HG03175 (cell line): ENCODE measurements around the gene SYVN1.

Experiments used
- ATAC-seq: cut with Tn5 transposase; IDR thresholded peaks from one replicate; pipeline ENCODE4 v1.9.1; 2021; ENCODE audit warnings: mild to moderate bottlenecking, moderate library complexity; ENCODE audit not compliant: unreplicated experiment

The SYVN1 gene

GRCh38 chr11:65113361-65113756, 21.0 kb downstream of the SYVN1 start:
- no peak for ATAC-seq

- ATAC-seq = peak; percentile 38
Measured at GRCh38 chr11:65112546-65113360, 21.6 kb downstream of the SYVN1 start.

GRCh38 chr11:65111744-65112545, 22.4 kb downstream of the SYVN1 start, which contains the start of gene TM7SF2:
TSS of gene TM7SF2 (plus strand) at chr11:65111872. CDS start at chr11:65112016, 144 bp downstream.
- peak; percentile 70 for ATAC-seq

GRCh38 chr11:65111159-65111743, 23.1 kb downstream of the SYVN1 start:
- no peak for ATAC-seq

GRCh38 chr11:65110354-65110861, 23.9 kb downstream of the SYVN1 start:
- no peak for ATAC-seq

GRCh38 chr11:65109231-65110198, 24.8 kb downstream of the SYVN1 start:
- no peak for ATAC-seq

GRCh38 chr11:65108469-65109123, 25.7 kb downstream of the SYVN1 start:
- no peak for ATAC-seq

- no peak for ATAC-seq
Measured at GRCh38 chr11:65107751-65108468, 26.4 kb downstream of the SYVN1 start.

- no peak for ATAC-seq
Measured at GRCh38 chr11:65107078-65107477, 27.2 kb downstream of the SYVN1 start.

GRCh38 chr11:65104628-65105027, 29.7 kb downstream of the SYVN1 start:
- no peak for ATAC-seq

- ATAC-seq = no peak
Measured at GRCh38 chr11:65103476-65103875, 30.8 kb downstream of the SYVN1 start.

- no peak for ATAC-seq
Measured at GRCh38 chr11:65102142-65103095, 31.9 kb downstream of the SYVN1 start.

GRCh38 chr11:65100674-65101350, 33.5 kb downstream of the SYVN1 start:
- ATAC-seq = no peak

GRCh38 chr11:65096926-65097325, 37.4 kb downstream of the SYVN1 start:
- no peak for ATAC-seq

- peak; percentile 92 for ATAC-seq
Measured at GRCh38 chr11:65095974-65096806, 38.1 kb downstream of the SYVN1 start, which contains the start of gene VPS51. TSS of gene VPS51 (plus strand) at chr11:65096214. CDS start at chr11:65096251, 37 bp downstream.

GRCh38 chr11:65095427-65095826, 38.9 kb downstream of the SYVN1 start:
- no peak for ATAC-seq
